ENCODE data around the gene PLA2G2A.
"Not testable (repeated sequence)": the region's sequence is repeated elsewhere in the genome, so short reads cannot be mapped to it uniquely, and the experiment has no call there.

Gene PLA2G2A

GRCh38 chr1:19949016-19949415, 30.4 kb downstream of the PLA2G2A start:
- Mint-ChIP-seq H3K27ac (no peak overlapping the region), H3K27me3 (peaks cover 38% of the 10 kb centered on the region), H3K4me3 (no peak overlapping the region), H3K4me1 (peaks cover under 1% of the 10 kb centered on the region), H3K9me3 (peaks cover 8 to 11% of the 10 kb centered on the region in 2 donors)
- ATAC-seq = no peak
- DNase-seq = no peak

- Mint-ChIP-seq H3K27ac (no peak overlapping the region), H3K4me1 (no peaks in the 10 kb centered on the region), H3K4me3 (no peak overlapping the region), H3K9me3 (no peaks in the 10 kb centered on the region), H3K27me3 (peaks cover 18% of the 10 kb centered on the region)
- DNase-seq = no peak
- no peak for ATAC-seq
Observed at GRCh38 chr1:19946971-19947370, 32.4 kb downstream of the PLA2G2A start.

- DNase-seq (no peak), ATAC-seq (no peak)
- Mint-ChIP-seq H3K9me3 (no peaks in the 10 kb centered on the region), H3K27me3 (peaks cover 14% of the 10 kb centered on the region), H3K4me1 (no peaks in the 10 kb centered on the region), H3K27ac (no peak overlapping the region), H3K4me3 (no peak overlapping the region)
Observed at GRCh38 chr1:19946331-19946751, 33.1 kb downstream of the PLA2G2A start.

- DNase-seq = no peak
- peaks cover 14% of the 10 kb centered on the region for H3K27me3 Mint-ChIP-seq
- no peak for ATAC-seq
- no peak overlapping the region for H3K4me3 Mint-ChIP-seq
- H3K4me1 Mint-ChIP-seq = no peaks in the 10 kb centered on the region
- H3K27ac Mint-ChIP-seq = no peak overlapping the region
- H3K9me3 Mint-ChIP-seq = no peaks in the 10 kb centered on the region
Observed at GRCh38 chr1:19945914-19946313, 33.5 kb downstream of the PLA2G2A start.

- ATAC-seq = no peak
- Mint-ChIP-seq H3K27me3 (no peaks in the 10 kb centered on the region), H3K27ac (no peak overlapping the region), H3K9me3 (no peaks in the 10 kb centered on the region), H3K4me3 (no peak overlapping the region), H3K4me1 (no peaks in the 10 kb centered on the region)
- no peak for DNase-seq
Observed at GRCh38 chr1:19942657-19943056, 36.8 kb downstream of the PLA2G2A start.

GRCh38 chr1:19942088-19942487, 37.3 kb downstream of the PLA2G2A start:
- Mint-ChIP-seq H3K27me3 (no peaks in the 10 kb centered on the region), H3K4me3 (no peak overlapping the region), H3K27ac (no peak overlapping the region), H3K4me1 (no peaks in the 10 kb centered on the region), H3K9me3 (no peaks in the 10 kb centered on the region)
- ATAC-seq (no peak), DNase-seq (no peak)

- no peaks in the 10 kb centered on the region for H3K27me3 Mint-ChIP-seq
- H3K9me3 Mint-ChIP-seq = no peaks in the 10 kb centered on the region
- H3K4me1 Mint-ChIP-seq = no peaks in the 10 kb centered on the region
- no peak for ATAC-seq
- H3K27ac Mint-ChIP-seq = no peak overlapping the region
- H3K4me3 Mint-ChIP-seq = no peak overlapping the region
- no peak for DNase-seq
Observed at GRCh38 chr1:19941206-19941568, 38.2 kb downstream of the PLA2G2A start.

- Mint-ChIP-seq H3K4me3 (no peak overlapping the region), H3K4me1 (no peaks in the 10 kb centered on the region), H3K9me3 (no peaks in the 10 kb centered on the region), H3K27ac (no peak overlapping the region), H3K27me3 (no peaks in the 10 kb centered on the region)
- no peak for DNase-seq
- no peak for ATAC-seq
Observed at GRCh38 chr1:19940486-19941205, 38.8 kb downstream of the PLA2G2A start.

- Mint-ChIP-seq H3K27me3 (no peaks in the 10 kb centered on the region), H3K4me3 (no peak overlapping the region), H3K4me1 (no peaks in the 10 kb centered on the region), H3K27ac (no peak overlapping the region), H3K9me3 (peaks cover 0 to 5% of the 10 kb centered on the region in 2 donors)
- no peak for DNase-seq
- ATAC-seq = no peak
Observed at GRCh38 chr1:19938472-19938871, 40.9 kb downstream of the PLA2G2A start.

- DNase-seq (no peak), ATAC-seq (no peak)
- no peaks in the 10 kb centered on the region for H3K4me1 Mint-ChIP-seq
- no peak overlapping the region for H3K4me3 Mint-ChIP-seq
- peaks cover 12 to 28% of the 10 kb centered on the region in 2 donors for H3K9me3 Mint-ChIP-seq
- no peak overlapping the region for H3K27ac Mint-ChIP-seq
- no peaks in the 10 kb centered on the region for H3K27me3 Mint-ChIP-seq
Observed at GRCh38 chr1:19936061-19936750, 43.2 kb downstream of the PLA2G2A start.

- Mint-ChIP-seq H3K4me3 (no peak overlapping the region), H3K9me3 (peaks cover 13 to 30% of the 10 kb centered on the region in 2 donors), H3K27me3 (no peaks in the 10 kb centered on the region), H3K27ac (no peak overlapping the region), H3K4me1 (no peaks in the 10 kb centered on the region)
- no peak for ATAC-seq
- no peak for DNase-seq
Observed at GRCh38 chr1:19934336-19934735, 45.1 kb downstream of the PLA2G2A start.

GRCh38 chr1:19932866-19933265, 46.6 kb downstream of the PLA2G2A start:
- ATAC-seq = no peak
- no peak for DNase-seq
- Mint-ChIP-seq H3K9me3 (peaks cover 13 to 30% of the 10 kb centered on the region in 2 donors), H3K27me3 (no peaks in the 10 kb centered on the region), H3K4me3 (no peak overlapping the region), H3K27ac (no peak overlapping the region), H3K4me1 (no peaks in the 10 kb centered on the region)

GRCh38 chr1:19927130-19927421, 52.3 kb downstream of the PLA2G2A start:
- not testable (repeated sequence) for ATAC-seq

GRCh38 chr1:19926296-19927129, 52.9 kb downstream of the PLA2G2A start:
- H3K4me3 Mint-ChIP-seq = no peak overlapping the region
- ATAC-seq = no peak

More at GRCh38 chr1:19927130-19927421, 52.3 kb downstream of the PLA2G2A start:
- not testable (repeated sequence) for H3K4me1 Mint-ChIP-seq, H3K4me3 Mint-ChIP-seq, H3K27me3 Mint-ChIP-seq, H3K27ac Mint-ChIP-seq, DNase-seq
- peaks cover 5 to 11% of the 10 kb centered on the region in 2 donors for H3K9me3 Mint-ChIP-seq

More at GRCh38 chr1:19926296-19927129, 52.9 kb downstream of the PLA2G2A start:
- H3K27ac Mint-ChIP-seq = peak overlapping the region in 1 of 2 donors; percentile 21
- DNase-seq = no peak
- H3K9me3 Mint-ChIP-seq = peaks cover 4 to 5% of the 10 kb centered on the region in 2 donors
- H3K4me1 Mint-ChIP-seq = no peaks in the 10 kb centered on the region
- H3K27me3 Mint-ChIP-seq = no peaks in the 10 kb centered on the region
